Cardiac septum (tissue), 1 donor: ENCODE results near the gene RNF169. TPM values are rescaled to one million over a fixed set of nuclear protein-coding genes. Genes with fewer than 3 reads are reported as not detected.
"Not testable (repeated sequence)": the region's sequence is repeated elsewhere in the genome, so short reads cannot be mapped to it uniquely, and the experiment has no call there.

Source experiments
- DNase-seq: peaks from one replicate; pipeline ENCODE4 v3.0.0-alpha.2; 2020; ENCODE audit warnings: low spot score
- intact Hi-C: fragments of 100-400 bp; cut with DNase I; formaldehyde crosslinking; loops from one replicate; pipeline ENCODE4 v1.14.0; 2022
- total RNA-seq: library from RNA; stranded (reverse); fragmentation: NEBNext Ultra II Directional; extraction: Animal tissue kit (Norgen Biotek cat#: 25700); gene quantifications from one replicate; pipeline ENCODE4 v1.2.1, GENCODE V29; 2021
- donor health status: DM: no; HTN: no; CAD: no.

RNF169 gene
- total RNA-seq, 1 donor from 2014 or later, result 11.1 TPM

- intact Hi-C loops, result no loop called here
- no peak for DNase-seq
These were observed 6.0 kb downstream of the RNF169 start for GRCh38 chr11:74754507-74755252.

DNA sequence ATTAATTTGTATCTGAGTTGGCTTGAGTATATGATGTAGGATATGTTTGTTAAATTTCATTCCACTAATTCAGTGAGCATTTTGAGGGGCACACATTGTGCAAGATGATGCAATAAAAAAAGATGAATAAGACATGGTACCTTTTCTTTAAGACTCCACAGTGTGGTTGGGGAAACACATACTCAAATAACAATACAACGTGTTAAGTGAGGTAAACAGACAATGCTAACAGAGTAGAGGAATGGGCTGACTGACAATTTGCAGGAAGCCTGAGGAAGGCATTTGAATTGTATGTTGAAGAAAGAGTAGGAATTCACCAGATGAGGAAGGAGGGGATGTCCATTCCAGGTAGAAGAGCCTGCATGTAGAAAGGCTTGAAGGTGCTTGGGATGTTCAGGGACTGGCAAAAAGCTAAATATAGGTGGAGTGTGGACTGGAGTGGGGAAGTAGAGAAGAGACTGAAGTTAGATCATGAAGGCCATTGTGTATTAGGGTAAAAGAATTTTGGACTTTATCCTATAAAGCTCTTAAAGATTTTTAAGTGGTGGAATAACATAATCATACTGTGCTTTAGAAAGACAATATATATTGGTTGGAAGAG lies 6.8 kb downstream of the RNF169 start:
- intact Hi-C loops, result no loop called here
- no peak for DNase-seq

DNA sequence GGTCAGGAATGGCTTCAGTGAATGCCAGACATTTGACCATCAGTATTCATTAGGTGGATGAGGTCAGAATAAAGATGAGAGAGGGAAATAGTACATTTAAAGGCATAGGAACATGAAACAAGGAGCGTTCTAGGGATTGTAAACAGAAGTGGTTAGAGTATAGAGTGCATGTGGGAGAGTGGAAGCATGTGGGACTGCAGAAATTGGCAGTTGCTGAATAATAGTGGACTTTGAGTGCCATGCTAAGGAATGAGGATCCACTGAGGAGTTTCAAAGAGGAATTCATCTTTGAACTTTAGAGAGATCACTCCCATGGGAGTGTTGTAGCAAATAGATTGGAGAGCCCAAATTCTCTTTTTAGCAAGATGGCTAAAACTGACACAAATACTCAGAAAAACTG lies 7.9 kb downstream of the RNF169 start:
- intact Hi-C loops, result no loop called here
- DNase-seq, result no peak

DNA sequence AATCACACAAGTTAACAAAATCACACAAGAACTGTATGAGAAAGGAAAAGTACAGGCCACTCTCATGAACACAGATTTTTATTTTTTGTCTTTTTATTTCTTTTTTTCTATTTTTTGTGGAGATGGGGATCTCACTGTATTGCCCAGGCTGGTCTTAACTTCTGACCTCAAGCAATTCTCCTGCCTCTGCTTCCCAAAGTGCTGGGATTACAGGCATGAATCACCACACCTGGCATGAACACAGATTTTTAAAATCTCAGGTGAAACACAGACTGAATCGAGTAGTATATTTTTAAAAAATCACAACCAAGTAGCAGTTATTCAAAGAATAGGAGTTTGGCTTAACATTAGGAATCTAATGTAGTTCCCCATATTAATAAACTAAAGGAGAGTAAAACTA lies 18.3 kb downstream of the RNF169 start:
- intact Hi-C loops, result loop anchor here (10.0 kb wide), 1 partner anchor 58 kb away; no protein-coding TSS in a partner anchor
- no peak for DNase-seq

- DNase-seq, result not testable (repeated sequence)
- intact Hi-C loops, result loop anchor here (10.0 kb wide), 1 partner anchor 57 kb away; no protein-coding TSS in a partner anchor
These were observed 19.6 kb downstream of the RNF169 start for GRCh38 chr11:74768172-74768651.

- no peak for DNase-seq
- intact Hi-C loops, result loop anchor here (10.0 kb wide), 1 partner anchor 56 kb away; no protein-coding TSS in a partner anchor
These were observed 20.5 kb downstream of the RNF169 start for GRCh38 chr11:74769055-74769707.

GRCh38 chr11:74770456-74770855 lies 21.8 kb downstream of the RNF169 start:
- DNase-seq, result no peak
- intact Hi-C loops, result no loop called here

GRCh38 chr11:74771139-74771538 lies 22.5 kb downstream of the RNF169 start:
- no peak for DNase-seq

DNA sequence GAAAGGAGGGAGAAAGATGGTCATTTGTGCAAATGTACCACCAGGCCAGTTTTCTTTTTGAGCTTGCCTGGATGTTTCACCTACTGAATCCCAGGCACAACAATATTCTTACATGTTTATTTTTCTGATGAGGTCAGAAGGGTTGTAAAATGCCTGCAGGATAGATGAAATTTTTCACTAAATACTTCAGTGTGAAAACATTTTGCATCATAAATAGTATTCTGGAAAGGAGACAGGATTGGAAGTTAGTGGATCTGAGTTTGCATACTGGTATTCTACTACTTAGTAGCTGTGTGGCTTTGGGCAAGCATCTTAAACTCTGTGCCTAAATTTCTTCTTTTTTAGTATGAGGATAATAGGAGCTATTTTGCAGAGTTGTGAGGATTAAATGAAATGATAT lies 24.8 kb downstream of the RNF169 start:
- DNase-seq, result no peak
- intact Hi-C loops, result no loop called here

More at GRCh38 chr11:74771139-74771538, 22.5 kb downstream of the RNF169 start:
- intact Hi-C loops, result no loop called here

- intact Hi-C loops, result no loop called here
- DNase-seq, result no peak
These were observed 27.1 kb downstream of the RNF169 start for GRCh38 chr11:74775762-74776161.

- DNase-seq, result no peak
- intact Hi-C loops, result no loop called here
These were observed 27.9 kb downstream of the RNF169 start for GRCh38 chr11:74776546-74776945.

DNA sequence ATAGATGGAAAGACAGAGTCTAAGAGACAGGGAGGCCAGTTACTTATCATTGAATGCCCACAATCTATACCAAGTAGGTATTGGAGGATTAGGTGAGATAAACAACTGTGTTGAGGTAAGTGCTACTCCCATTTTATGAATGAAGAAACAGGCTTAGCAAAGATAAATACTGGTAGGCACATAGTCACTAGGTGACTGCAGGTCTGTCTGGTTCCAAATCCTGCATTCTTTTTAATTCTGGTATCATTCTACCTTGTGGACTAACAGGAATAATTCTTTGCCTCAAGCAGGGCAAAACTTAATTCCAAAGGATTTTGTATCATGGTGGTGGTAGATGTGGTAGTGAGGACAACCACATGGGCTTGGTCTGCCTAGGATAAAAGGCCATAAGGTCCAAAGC lies 28.4 kb downstream of the RNF169 start:
- intact Hi-C loops, result no loop called here

GRCh38 chr11:74777877-74778276 lies 29.2 kb downstream of the RNF169 start:
- intact Hi-C loops, result no loop called here
- no peak for DNase-seq

More for the DNA sequence above, 28.4 kb downstream of the RNF169 start:
- no peak for DNase-seq

DNA sequence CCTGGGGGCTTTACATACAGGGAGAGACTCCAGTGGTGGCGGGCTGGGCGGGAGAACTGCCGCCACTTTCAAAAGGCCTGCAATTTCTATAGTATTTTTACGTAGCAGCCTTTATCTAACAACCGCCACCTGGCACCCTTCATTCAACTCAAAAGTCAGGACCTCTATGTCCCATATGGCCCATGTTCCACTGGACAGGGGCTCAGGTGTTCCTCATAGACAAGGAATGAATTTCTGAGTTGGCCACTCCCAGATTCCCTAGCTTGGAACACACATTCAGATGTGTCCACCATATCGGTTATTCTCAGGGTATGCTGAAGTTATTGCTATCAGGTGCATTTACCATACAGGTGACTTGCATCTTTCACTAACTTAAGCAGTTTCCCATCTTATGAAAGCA lies 29.9 kb downstream of the RNF169 start:
- no peak for DNase-seq
- intact Hi-C loops, result no loop called here

- intact Hi-C loops, result no loop called here
- no peak for DNase-seq
These were observed 31.8 kb downstream of the RNF169 start for GRCh38 chr11:74780248-74781005.

GRCh38 chr11:74783241-74783871 lies 34.7 kb downstream of the RNF169 start:
- DNase-seq, result no peak
- intact Hi-C loops, result no loop called here

GRCh38 chr11:74784234-74784633 lies 35.6 kb downstream of the RNF169 start:
- intact Hi-C loops, result no loop called here
- no peak for DNase-seq

DNA sequence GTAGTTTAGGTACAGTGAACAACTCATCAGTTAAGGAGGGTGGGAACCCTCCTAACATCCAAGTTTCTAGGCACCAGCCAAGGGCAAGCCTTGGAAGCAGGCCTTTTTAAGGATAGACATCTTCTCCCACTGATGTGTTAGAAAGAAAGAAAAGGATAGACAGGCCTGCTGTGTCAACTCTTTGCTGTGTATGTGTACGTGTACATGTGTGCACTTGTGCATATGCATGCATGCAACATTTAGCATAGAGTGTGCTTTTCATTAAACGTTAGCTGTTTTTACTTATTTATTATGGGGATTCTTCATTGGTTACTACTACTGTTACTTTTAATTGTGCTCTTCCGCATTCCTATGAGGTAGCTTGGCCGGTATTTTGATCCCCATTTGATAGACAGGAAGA lies 36.1 kb downstream of the RNF169 start:
- intact Hi-C loops, result no loop called here
- no peak for DNase-seq

DNA sequence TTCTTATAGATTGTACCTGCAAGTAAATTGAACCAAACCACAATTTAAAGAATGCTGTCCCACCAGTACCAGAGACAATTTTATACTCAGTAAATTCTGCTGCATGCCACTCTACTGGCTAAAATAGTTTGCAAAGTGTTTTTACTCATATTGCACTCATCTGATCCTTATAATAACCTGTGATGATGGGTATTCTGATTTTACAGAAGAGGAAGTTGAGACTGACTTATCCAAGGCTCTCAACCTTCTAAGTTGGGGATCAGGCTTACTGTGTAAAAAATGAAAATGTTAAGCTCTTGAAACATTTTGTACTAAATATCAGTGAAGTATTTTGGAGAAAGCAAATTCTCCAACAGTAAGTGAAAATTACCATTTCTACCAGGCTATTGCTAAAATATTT lies 37.9 kb downstream of the RNF169 start:
- intact Hi-C loops, result no loop called here

More for the DNA sequence above, 37.9 kb downstream of the RNF169 start:
- DNase-seq, result no peak
